Mucosa of descending colon (tissue), 3 donors: ENCODE results near the gene C8G. TPM values are rescaled to one million over a fixed set of nuclear protein-coding genes. Genes with fewer than 3 reads are reported as not detected.

ENCODE experiments used
- ATAC-seq: fragments of 200-7000 bp; cut with Tn5 transposase; one replicate; pipeline ENCODE4 v1.9.1; 2020; ENCODE audit warnings: mild to moderate bottlenecking, moderate library complexity
- DNase-seq, 3 donors: peaks; one replicate each; pipeline ENCODE4 v3.0.0-alpha.2; 2020
- H3K36me3 ChIP-seq: fragments of 200-600 bp; one replicate; pipeline ENCODE4 v1.8.0; 2021; ENCODE audit warnings: low read depth, mild to moderate bottlenecking
- H3K4me1 ChIP-seq: fragments of 200-600 bp; one replicate; pipeline ENCODE4 v1.8.0; 2021; ENCODE audit warnings: low read depth, mild to moderate bottlenecking
- H3K4me3 ChIP-seq: fragments of 200-600 bp; one replicate; pipeline ENCODE4 v1.8.0; 2021; ENCODE audit warnings: mild to moderate bottlenecking
- H3K9me3 ChIP-seq: fragments of 200-600 bp; one replicate; pipeline ENCODE4 v1.8.0; 2021; ENCODE audit warnings: mild to moderate bottlenecking
- CTCF ChIP-seq: fragments of 200-600 bp; IDR thresholded peaks from one replicate; pipeline ENCODE4 v1.8.0; 2022; ENCODE audit warnings: antibody characterized with exemption, mild to moderate bottlenecking
- intact Hi-C, 2 donors: fragments of 100-400 bp; cut with DNase I in 1 of 2; cut with micrococcal nuclease in 1 of 2; formaldehyde crosslinking; loops; one replicate each; pipeline versions ENCODE4 v1.11.0 to v1.11.1; 2022; cut with DNase I, micrococcal nuclease
- total RNA-seq, 3 donors: library from RNA; stranded (reverse); fragmentation: NEBNext Ultra II Directional in 2 of 3; extraction: Animal tissue kit (Norgen Biotek cat#: 25700) in 2 of 3; gene quantifications; one replicate each; pipeline versions ENCODE4 v1.2.1 to v1.2.4, GENCODE V29; 2021 to 2023
- donor health status: DM: no; HTN: no; CAD: no; lungs with moderate emphysema.
- donor health status: DM: no; HTN: no; CAD: no.
- donor health status: DM: no; HTN: yes; CAD: no.

Gene C8G
- total RNA-seq, 3 donors from 2014 or later, result 3.2 to 15.4 (median 10.4) TPM

- Histone ChIP-seq H3K4me1 (peaks cover 2% of the 10 kb centered on the region), H3K36me3 (no peaks in the 10 kb centered on the region), H3K9me3 (no peaks in the 10 kb centered on the region), H3K4me3 (no peak overlapping the region)
- intact Hi-C loops, result no loop called here
- no peak for TF ChIP-seq CTCF
- ATAC-seq, result no peak
- no peak for DNase-seq
These were observed 34.0 kb downstream of the C8G start for GRCh38 chr9:136978865-136979544.

- ATAC-seq, result no peak
- intact Hi-C loops, result no loop called here
These were observed 34.9 kb downstream of the C8G start for GRCh38 chr9:136979769-136980587.

GRCh38 chr9:136980669-136981478 lies 35.8 kb downstream of the C8G start:
- H3K4me3 ChIP-seq, result no peak overlapping the region
- no peaks in the 10 kb centered on the region for H3K36me3 ChIP-seq
- no peaks in the 10 kb centered on the region for H3K9me3 ChIP-seq
- intact Hi-C loops, result no loop called here
- no peak for DNase-seq
- peaks cover 2% of the 10 kb centered on the region for H3K4me1 ChIP-seq
- no peak for ATAC-seq
- TF ChIP-seq CTCF, result no peak

More at GRCh38 chr9:136979769-136980587, 34.9 kb downstream of the C8G start:
- TF ChIP-seq CTCF, result no peak
- no peak overlapping the region for H3K4me3 ChIP-seq
- H3K4me1 ChIP-seq, result peaks cover 2% of the 10 kb centered on the region
- no peak for DNase-seq
- H3K36me3 ChIP-seq, result no peaks in the 10 kb centered on the region
- H3K9me3 ChIP-seq, result no peaks in the 10 kb centered on the region

- TF ChIP-seq CTCF, result no peak
- Histone ChIP-seq H3K36me3 (no peaks in the 10 kb centered on the region), H3K9me3 (no peaks in the 10 kb centered on the region), H3K4me3 (no peak overlapping the region), H3K4me1 (peaks cover 2% of the 10 kb centered on the region)
- intact Hi-C loops, result no loop called here
- ATAC-seq (no peak), DNase-seq (no peak)
These were observed 36.7 kb downstream of the C8G start for GRCh38 chr9:136981588-136982231.
